GM19438 (cell line): ENCODE data around the gene PGC.
A peak's percentile ranks its signal among the peaks of the same experiment; 100 is the strongest.

Experiments used
- ATAC-seq: cut with Tn5 transposase; IDR thresholded peaks from one replicate; pipeline ENCODE4 v1.9.1; 2021; ENCODE audit warnings: low read depth; ENCODE audit not compliant: unreplicated experiment

PGC gene

DNA sequence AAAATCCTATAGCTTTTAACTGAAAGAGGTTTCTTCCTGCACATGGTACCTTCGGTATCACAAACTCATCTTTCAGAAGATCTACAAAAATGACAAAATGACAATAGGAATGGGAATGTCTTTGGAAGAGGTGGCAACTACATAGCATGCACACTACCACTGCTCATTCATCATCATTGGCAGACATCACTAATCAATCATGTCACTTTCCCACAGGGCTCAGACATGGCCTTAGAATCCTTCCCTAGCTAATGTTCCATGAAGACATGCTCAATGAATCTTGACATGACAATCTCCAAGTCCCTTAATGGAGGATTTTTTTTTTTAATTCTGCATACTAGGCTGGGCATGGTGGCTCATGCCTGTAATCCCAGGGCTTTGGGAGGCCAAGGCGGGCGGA, 3.2 kb upstream of the PGC start:
- no peak for ATAC-seq

DNA sequence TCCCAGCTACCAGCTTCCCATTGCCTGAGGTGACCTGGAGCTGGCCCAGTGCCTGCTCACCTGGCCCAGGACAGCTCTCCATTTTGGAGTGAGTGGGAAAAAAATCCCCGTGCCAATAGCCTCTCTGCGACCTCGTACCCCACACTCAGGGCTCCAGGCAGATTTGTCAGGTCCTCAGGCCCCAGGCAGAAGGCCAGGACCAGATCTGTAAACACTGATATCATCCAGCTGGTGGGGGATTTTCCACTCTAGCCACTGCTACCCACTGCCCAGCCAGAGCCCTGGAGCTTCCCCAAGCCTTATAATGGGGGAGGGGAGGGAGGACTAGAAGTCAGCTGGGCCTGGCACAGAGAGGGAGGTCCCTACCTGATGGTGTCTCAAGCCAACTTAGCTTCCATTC, 1.3 kb upstream of the PGC start:
- no peak for ATAC-seq

DNA sequence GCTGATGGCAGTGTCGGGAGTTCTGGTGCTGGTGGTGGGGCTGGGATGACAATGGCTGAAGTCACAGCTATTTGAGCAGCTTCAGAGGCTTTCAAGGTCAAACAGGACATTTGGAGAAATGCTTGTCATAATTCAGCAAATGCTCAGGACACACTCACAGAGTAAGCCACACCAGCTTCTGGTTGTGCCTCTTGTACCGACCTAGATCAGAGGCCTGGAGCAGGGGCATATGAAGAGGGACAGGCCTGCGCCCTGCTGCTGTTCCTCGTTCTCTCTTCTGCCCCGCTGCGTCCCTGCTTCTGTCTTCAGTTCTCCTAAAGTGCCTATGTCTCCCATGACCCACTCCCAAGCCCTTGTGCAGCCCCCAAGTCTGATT, 893 bp upstream of the PGC start:
- no peak for ATAC-seq

DNA sequence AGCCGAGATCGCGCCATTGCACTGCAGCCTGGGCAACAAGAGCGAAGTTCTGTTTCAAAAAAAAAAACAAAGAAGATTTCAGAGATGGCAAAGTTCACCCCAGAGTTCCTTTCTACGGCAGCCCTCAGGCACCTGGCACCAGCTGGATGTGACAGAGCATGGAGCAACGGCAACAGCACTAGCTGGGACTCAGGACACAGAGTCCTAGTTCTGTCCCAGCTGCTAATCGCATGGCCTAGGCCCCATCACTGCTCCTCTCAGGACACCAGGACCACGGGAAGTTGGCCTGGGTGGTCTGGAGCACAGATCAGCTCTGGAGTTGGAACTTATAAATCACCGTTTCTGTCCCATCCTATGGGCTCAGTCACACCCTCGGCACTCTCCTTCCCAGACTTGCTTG, 1.1 kb downstream of the PGC start:
- no peak for ATAC-seq

DNA sequence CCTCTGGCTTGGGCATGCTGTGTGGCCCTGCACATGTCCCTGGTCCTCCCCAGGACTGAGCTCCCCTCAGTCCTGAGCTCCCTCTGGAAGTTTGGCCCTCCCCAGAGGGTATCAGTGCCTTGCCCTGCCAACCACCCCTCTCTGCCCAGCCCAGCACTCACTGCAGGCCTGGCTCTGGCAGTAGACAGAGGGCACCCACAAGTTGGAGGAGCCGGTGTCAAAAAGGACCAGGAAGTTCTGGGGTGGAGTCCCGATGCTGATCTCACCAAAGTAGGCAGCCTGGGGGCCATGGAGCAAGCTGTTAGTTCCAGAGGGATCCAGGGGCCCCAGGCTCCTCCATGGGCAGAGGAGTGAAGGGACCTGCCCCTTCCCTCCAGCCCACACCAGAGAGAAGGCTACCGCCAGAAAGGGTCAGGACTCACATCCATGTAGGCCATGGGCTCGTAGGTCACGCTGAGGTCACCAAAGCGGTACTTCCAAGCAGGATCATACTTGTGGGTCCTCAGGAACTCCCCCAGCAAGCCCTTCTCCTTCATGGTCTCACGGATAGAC, 2.9 kb downstream of the PGC start:
- no peak for ATAC-seq

DNA sequence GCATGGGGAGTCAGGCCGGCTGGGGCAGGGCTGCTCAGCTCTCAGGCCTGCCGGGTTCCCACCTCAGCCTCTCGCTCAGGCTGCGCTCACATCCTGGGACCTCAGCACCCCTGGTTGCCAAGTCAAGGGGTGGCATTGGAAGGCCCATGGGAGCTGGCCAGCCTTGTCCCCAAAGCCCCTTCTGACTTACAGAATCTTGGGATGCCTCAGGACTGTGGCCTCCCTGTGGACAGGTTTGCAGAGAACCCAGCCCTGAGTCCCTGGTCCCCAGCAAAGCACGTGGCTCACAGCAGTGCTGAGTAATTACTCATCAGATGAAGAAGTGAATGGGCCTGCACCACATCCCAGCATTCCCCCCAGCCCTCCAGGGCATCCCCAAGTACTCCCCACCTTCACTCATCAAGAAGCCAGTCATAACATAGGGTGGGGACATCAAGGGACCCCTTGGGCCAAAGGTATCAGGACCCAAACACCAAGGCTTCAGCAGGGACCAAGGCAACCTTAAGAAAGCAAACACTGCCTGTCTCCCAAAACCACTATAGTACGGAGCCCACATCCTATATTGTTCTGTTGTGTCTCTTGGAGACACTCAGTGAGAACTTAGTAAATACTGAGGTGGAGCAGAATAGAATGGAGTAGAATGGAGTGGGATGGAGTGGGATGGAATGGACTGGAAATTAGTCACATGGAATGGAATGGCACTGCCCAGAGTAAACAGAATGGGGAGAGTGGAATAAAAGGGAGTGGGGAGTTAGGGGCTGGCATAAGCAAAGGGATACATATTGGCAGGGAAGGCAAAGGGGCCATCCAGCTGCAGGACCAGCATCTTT, 3.6 kb downstream of the PGC start:
- ATAC-seq = no peak

DNA sequence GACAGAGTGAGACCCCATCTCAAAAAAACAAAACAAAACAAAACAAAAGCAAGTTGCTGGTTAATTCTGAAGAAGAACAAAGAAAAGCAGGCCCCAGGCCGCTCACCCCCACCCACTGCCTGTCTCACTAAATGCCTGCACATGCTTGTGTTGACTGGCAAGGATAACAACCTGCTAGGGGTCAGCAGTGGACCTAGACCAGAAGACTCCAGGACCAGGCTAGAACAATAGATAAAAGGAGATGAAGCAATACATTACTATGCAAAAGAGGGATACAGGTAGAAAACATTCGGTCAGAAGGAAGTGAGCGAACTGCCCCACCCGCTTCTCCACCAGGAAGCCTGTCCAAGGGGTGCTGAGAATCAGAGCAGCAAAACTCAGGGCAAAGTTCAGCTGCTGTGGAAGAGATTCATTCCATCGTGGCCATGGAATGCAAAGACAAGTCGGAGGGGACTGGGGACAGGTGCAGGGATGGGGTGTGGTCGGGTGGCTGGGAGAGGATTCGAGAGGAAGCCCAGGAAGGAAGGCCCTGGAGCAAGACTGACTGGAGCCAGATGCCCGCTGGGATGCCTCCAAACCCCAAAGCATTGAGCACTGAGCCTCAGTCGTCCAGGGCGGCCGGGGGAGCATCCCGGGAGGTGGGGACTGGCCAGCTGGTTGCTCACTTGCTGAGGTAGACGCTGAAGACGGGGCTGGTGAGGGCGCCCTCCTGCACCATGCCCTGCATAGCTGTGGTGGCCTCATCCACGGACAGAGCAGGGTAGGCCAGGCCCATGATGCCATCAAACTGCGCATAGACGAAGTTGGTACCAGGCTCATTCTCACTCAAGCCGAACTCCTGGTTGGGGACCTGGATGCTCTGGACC, 5.3 kb downstream of the PGC start:
- ATAC-seq = no peak

DNA sequence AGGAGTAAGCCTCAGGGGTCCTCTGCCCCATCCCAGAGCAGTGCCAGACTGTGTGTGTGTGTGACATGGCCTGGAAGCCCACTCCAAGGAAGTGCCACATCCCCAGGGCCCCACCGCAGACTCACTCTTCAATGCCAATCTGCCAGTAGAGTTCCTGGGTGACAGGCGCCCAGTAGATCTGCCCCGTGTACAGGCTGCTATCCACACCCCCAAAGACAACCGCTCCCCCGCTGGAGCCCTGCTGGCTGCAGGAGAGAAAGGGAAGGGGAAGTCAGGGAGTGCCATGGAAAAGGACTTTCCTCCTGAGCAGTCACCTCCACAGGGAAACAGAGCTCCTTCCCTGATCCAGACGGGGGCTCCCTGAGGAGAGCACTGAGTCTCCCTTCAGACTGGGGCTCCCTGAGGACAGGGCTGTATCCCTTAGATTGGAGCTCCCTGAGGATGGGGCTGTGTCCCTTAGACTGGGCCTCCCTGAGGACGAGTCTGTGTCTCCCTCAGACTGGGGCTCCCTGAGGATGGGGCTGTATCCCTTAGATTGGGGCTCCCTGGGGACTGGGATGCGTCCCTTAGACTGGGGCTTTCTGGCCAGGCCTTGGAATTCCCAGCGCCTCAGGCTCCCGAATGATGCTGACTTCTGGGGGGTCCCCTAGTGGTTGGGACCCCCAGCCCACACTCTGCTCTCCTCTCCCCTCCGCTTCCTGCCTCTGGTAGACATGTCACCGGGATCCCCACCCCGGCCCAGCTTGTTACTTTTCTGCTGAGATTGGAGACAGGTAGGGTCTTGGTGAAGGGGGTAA, 6.6 kb downstream of the PGC start:
- ATAC-seq = no peak

DNA sequence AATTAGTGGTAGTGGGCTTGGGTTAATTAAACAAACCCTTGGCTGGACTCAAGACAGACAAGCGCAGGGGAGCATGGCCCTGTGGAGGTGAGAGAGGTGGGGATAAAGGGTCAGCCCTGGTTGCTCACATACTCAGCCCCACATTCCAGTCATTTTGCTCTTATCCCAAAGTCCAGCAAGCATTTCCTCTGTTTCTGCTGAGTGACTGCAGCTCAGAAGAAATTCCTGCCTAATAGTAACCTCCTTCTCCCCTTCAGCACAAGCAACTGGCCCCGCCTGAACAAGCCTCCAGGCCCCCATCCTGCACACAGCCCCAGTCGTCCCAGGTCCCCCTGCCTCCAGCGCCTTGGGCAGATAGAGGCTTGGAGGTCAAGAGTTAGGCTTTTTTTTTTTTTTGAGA, 8.2 kb downstream of the PGC start:
- ATAC-seq = no peak

DNA sequence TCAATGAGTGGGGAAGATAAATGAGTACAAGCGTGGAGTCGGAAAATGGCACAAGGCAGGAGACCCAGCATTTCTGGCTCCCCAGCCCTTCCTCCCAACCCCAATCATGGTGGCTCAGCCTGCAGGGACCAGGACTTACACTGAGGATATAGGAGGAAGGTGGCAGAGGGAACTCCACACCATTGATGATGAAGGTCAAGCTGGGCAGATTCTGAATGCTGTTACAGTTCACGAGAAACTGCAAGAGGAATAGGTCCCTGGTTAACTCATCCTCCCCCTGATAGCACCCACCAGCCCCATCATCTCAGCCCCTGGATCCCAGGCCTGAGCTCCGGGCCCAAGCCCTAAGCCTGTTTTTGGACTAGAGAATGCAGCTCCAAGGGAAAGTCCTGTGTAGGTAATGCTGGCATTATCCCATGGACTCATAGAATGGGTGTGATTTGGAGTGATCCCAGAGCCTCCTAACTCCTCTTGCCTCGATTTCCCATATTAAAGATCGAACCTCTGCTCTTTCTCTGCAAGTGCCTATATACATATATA, 9.5 kb downstream of the PGC start:
- ATAC-seq = no peak

DNA sequence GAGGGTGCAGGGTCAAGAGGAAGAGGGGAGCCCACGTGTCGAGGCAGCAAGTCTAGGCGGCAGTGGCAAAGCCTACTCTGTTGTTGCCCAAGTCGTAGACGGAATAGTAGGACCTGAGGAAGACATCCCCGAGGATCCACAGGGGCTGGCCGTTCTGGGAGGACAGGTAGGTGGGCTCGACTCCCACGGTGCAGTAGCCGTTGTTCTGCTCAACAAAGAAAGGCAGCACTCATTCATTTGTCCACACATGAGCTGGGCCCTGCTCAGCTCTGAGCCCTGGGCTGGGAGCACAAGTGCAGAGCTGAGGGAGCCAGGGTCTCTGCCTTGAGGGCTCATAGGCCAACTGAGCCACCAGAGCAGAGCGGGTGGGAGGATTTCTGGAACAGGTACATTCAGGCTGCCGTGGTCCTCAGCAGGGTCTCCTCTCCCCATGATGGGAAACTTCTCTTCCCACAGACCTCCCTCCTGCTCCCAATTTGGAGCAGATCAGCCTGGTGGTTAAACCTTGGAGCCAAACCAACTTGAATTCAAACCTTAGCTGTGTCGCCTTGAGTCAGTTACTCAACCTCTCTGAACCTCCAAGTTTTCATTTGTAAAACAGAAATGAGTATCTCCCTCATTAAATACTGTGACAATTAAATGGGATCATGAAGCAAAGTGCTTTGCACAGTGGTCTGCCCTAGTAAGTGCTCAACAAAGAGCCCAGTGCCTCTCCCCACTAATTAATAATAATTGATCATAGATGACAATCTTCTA, 10.2 kb downstream of the PGC start:
- ATAC-seq = no peak

DNA sequence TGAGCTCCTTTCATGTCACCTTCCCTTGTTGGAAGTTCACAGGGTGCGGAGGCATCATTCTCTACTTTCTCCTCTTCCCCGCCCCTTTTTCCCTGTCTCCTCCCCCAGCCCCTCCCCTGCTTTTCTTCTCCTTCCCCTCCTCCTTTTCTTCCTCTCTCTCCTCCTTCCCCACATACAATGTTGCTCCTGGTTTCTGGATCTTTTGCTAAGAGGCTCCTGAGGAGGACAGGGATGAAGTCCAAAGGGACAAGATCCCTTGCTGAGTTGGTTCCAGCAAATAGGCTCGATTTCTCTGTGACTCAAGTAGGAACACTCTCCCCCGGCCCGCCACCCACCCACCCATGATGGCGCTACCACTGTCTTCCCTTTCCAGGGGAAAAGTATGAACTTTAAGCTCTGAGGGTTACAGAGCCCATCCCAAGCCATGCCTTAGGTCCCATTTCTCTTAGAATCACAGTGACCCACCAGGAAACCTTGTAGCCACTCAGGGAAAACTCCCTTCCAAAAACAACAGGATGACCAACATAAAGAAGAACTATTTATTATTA, 10.9 kb downstream of the PGC start:
- no peak for ATAC-seq

DNA sequence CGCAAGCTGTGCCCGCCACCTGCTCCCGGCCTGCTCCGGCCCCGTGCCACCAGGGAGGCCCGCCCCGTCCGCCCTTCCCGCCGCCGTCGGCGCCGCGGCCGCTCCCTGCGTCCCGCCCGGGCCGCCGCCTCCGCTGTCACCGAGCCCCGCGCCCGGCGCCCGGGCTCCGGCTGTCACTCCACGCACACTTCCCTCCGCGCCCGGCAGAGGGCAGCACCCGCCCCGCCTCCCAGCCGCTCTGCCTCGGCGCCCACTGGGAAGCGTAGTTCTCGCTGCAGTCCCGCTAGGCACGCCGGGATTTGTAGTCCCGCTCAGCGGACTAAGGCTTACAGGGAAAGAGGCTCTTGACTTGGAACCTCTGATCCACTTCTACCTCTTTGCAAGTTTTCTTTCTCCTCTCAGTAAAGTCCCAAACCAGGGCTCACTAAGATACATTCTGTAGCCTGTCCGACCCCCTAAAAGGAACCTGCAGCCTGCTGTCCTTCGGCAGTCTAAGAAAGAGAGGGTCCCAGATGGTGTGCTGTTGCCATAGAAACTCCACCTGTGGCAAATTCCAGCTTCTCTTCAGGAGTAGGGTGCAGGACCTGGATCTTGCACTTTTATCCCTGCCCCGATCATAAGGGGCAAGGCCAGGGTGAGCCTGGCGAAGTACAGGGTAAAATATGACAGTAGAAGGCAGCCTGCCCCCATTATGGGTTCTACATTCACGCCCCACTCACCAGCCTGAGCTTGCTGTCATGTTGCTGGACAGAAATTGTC, 11.6 kb downstream of the PGC start, which contains the start of gene TFEB:
Gene TFEB, minus strand, starts transcription at position 182 of the 759 bp plus-strand sequence. CDS start 44,395 bp downstream, outside the sequence.
- peak; percentile 36 for ATAC-seq

DNA sequence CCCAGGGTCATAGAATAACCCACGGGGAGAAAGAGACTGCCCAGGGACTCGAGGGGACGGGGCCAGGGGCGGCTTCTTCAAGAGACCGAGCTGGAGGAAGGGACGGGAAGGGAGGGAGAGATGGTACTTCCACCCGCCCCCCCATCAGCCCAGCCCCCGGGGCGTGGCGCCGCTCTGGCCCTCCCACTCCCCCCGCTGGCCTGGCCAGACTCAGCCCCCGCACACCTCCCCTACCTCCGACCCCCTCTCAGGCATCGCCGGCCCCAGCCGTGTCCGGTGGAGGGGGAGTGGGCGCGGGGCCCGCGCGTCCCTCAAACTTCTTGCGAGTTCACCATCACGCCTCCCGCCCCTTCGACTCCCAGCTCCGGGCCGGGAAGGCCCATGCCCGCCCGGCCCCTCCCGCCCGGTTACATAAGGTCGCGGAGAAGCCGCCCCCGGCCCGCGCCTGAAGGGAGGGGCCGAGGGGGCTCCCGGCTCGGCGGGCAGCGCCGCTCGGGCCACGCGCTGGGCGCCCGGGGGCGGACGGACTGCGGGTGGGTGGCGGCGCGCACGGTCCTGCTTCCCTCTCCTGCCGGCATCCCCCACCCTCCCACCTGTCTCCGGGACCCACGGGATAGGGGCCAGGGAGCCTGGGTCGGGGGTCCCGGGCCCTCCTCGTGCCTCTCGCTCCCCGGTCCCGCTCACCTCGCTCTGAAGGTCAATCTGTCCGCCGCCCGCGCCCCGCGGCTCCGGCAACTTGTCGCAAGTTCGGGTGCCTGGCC, 12.4 kb downstream of the PGC start:
- peak; percentile 30 for ATAC-seq

DNA sequence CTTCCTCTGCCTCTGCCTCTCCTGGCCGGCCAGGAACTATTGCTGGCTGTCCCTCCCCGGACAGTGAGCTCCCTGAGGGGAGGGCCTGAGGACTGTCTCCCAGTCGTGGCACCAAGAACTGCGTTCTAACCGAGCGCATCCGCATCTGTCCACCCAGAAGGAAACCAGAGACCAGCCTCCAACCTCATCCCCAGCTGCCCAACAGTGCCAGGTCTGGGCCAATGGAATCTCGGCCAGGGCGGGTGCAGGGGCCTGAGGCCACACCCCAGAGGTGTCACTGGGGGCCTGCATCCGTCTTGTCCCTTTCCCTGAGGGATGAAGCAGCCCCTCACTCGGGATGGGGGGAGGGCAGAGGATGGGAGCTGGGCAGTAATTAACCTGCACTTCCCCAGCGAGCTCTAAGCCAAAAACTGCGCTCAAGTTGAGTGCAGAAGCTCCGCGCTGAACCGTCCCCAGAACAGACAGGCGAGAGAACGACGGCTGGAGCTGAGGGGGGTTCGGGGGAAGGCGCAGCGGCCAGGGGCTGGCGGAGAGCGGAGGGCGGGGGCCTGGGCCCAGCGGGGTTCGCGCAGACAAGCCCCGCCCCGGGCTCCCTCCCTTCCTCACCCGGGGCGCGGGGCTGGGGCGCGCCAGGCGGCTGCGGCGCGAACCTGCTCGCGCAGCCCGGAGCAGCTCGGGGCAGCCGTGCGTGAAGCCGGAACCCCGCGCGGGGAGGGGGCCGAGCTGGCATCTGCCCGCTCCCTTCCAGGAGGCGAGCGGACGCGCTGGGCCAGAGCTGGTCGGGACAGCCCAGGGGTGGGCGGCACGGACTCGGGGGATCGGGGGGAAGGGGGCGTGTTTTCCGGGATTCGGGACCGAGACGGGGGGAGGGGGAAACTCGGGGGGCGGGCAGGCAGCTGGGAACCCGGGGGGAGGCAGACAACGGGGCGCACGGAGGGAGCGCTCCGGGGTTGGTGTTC, 13.2 kb downstream of the PGC start:
- ATAC-seq = peak; percentile 48

DNA sequence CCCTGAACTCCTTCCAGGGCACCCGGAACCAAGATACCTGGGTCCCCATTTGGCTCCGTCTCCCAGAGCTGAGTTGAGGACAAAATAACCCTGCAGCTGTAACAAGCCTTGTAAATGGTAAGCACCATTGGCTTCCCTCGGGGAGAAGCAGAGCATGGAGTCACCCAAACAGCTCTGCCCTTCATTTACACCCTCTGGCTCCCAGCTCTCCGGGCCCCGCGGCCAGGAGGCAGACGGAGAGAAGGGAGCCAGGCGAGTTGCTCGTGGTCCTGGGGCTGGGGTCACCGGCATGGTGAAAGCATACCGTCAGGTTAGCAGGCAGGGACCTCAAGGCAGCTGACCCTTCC, 13.9 kb downstream of the PGC start:
- ATAC-seq = no peak
